Measurements from ENCODE around the gene FGF18. TPM values are rescaled to one million over a fixed set of nuclear protein-coding genes. Genes with fewer than 3 reads are reported as not detected.
"Not testable (repeated sequence)": the region's sequence is repeated elsewhere in the genome, so short reads cannot be mapped to it uniquely, and the experiment has no call there.

Gene FGF18
- total and polyA plus RNA-seq, 4 donors = 2.3 to 5.2 (median 3.5) TPM

GRCh38 chr5:171497494-171497893, 78.0 kb downstream of the FGF18 start:
- not testable (repeated sequence) for DNase-seq (ENCODE audit: low read depth in 4 of 6, low spot score in 6 of 6); H3K36me3 ChIP-seq (ENCODE audit: control insufficient read depth, insufficient read depth, low read length); H3K4me3 ChIP-seq (ENCODE audit: low read depth, low read length); H3K27me3 ChIP-seq (ENCODE audit: control insufficient read depth, insufficient read depth, low read length); H3K9me3 ChIP-seq (ENCODE audit: control insufficient read depth, insufficient read depth, low read length); H3K27ac ChIP-seq (ENCODE audit: low read depth, low read length)
- H3K4me1 ChIP-seq (ENCODE audit: control insufficient read depth, insufficient read depth, low read length) = peaks cover 15% of the 10 kb centered on the region
- 100% methylated on average over 1 of the region's 4 CpGs for WGBS (ENCODE audit: insufficient coverage)

- Histone ChIP-seq H3K4me1 (ENCODE audit: control insufficient read depth, insufficient read depth, low read length) (peaks cover 15% of the 10 kb centered on the region), H3K27me3 (ENCODE audit: control insufficient read depth, insufficient read depth, low read length) (no peaks in the 10 kb centered on the region), H3K36me3 (ENCODE audit: control insufficient read depth, insufficient read depth, low read length) (no peaks in the 10 kb centered on the region), H3K4me3 (ENCODE audit: low read depth, low read length) (no peak overlapping the region), H3K27ac (ENCODE audit: low read depth, low read length) (no peak overlapping the region), H3K9me3 (ENCODE audit: control insufficient read depth, insufficient read depth, low read length) (no peaks in the 10 kb centered on the region)
- 81% methylated on average over 3 of the region's 6 CpGs for WGBS (ENCODE audit: insufficient coverage)
- no peak for DNase-seq (ENCODE audit: low read depth in 4 of 6, low spot score in 6 of 6)
Measured at GRCh38 chr5:171498166-171498565, 78.7 kb downstream of the FGF18 start.

GRCh38 chr5:171499611-171500010, 80.2 kb downstream of the FGF18 start:
- Histone ChIP-seq H3K4me3 (ENCODE audit: low read depth, low read length) (no peak overlapping the region), H3K36me3 (ENCODE audit: control insufficient read depth, insufficient read depth, low read length) (no peaks in the 10 kb centered on the region), H3K27me3 (ENCODE audit: control insufficient read depth, insufficient read depth, low read length) (no peaks in the 10 kb centered on the region), H3K27ac (ENCODE audit: low read depth, low read length) (no peak overlapping the region), H3K4me1 (ENCODE audit: control insufficient read depth, insufficient read depth, low read length) (peaks cover 4% of the 10 kb centered on the region), H3K9me3 (ENCODE audit: control insufficient read depth, insufficient read depth, low read length) (no peaks in the 10 kb centered on the region)
- DNase-seq (ENCODE audit: low read depth in 4 of 6, low spot score in 6 of 6) = no peak
- 93% methylated on average over 3 of the region's 4 CpGs for WGBS (ENCODE audit: insufficient coverage)

GRCh38 chr5:171505473-171506043, 86.1 kb downstream of the FGF18 start:
- Histone ChIP-seq H3K27ac (ENCODE audit: low read depth, low read length) (no peak overlapping the region), H3K9me3 (ENCODE audit: control insufficient read depth, insufficient read depth, low read length) (no peaks in the 10 kb centered on the region), H3K36me3 (ENCODE audit: control insufficient read depth, insufficient read depth, low read length) (no peaks in the 10 kb centered on the region), H3K27me3 (ENCODE audit: control insufficient read depth, insufficient read depth, low read length) (no peaks in the 10 kb centered on the region), H3K4me1 (ENCODE audit: control insufficient read depth, insufficient read depth, low read length) (no peaks in the 10 kb centered on the region), H3K4me3 (ENCODE audit: low read depth, low read length) (no peak overlapping the region)
- no peak for DNase-seq (ENCODE audit: low read depth in 4 of 6, low spot score in 6 of 6)
- WGBS (ENCODE audit: insufficient coverage) = 96% methylated on average over 7 of the region's 7 CpGs

GRCh38 chr5:171506951-171507350, 87.5 kb downstream of the FGF18 start:
- Histone ChIP-seq H3K27me3 (ENCODE audit: control insufficient read depth, insufficient read depth, low read length) (no peaks in the 10 kb centered on the region), H3K27ac (ENCODE audit: low read depth, low read length) (no peak overlapping the region), H3K9me3 (ENCODE audit: control insufficient read depth, insufficient read depth, low read length) (no peaks in the 10 kb centered on the region), H3K4me1 (ENCODE audit: control insufficient read depth, insufficient read depth, low read length) (no peaks in the 10 kb centered on the region), H3K4me3 (ENCODE audit: low read depth, low read length) (no peak overlapping the region), H3K36me3 (ENCODE audit: control insufficient read depth, insufficient read depth, low read length) (no peaks in the 10 kb centered on the region)
- DNase-seq (ENCODE audit: low read depth in 4 of 6, low spot score in 6 of 6) = peak in 1 of 6 donors; percentile 18
- 90% methylated on average over 3 of the region's 3 CpGs for WGBS (ENCODE audit: insufficient coverage)

Small RNA genes within 50 kb of the gene (small RNA-seq; reads per million reads assigned to genes)
- 2.8 reads per million, percentile 92 among the genes with 10 or more reads in this experiment for gene MIR3912 (ENCODE audit: low replicate concordance)

Other genes starting within 250 kb of the FGF18 start
- 1 to 10 TPM in 1 of 2 donors, under 1 TPM in 1; 0.50 to 2.0 TPM for gene TLX3, start 110.4 kb upstream of the FGF18 start, total RNA-seq
- gene TLX3, start 110.4 kb upstream of the FGF18 start, polyA plus RNA-seq (ENCODE audit: insufficient read length in 2 of 2) = 10 to 100 TPM; 11.1 to 12.0 TPM
- gene NPM1, start 31.8 kb upstream of the FGF18 start, total RNA-seq = 1,000 to 10,000 TPM in 1 of 2 donors, 100 to 1,000 TPM in 1; 874 to 1,593 TPM
- 100 to 1,000 TPM; 547 to 584 TPM for gene NPM1, start 31.8 kb upstream of the FGF18 start, polyA plus RNA-seq (ENCODE audit: insufficient read length in 2 of 2)

Measured in spinal cord (tissue), 10 donors.